Measurements from ENCODE around the gene DOCK10. TPM values are rescaled to one million over a fixed set of nuclear protein-coding genes. Genes with fewer than 3 reads are reported as not detected.

The DOCK10 gene
- total RNA-seq, 1 experiment from 2014 or later = 0.15 TPM

DNA sequence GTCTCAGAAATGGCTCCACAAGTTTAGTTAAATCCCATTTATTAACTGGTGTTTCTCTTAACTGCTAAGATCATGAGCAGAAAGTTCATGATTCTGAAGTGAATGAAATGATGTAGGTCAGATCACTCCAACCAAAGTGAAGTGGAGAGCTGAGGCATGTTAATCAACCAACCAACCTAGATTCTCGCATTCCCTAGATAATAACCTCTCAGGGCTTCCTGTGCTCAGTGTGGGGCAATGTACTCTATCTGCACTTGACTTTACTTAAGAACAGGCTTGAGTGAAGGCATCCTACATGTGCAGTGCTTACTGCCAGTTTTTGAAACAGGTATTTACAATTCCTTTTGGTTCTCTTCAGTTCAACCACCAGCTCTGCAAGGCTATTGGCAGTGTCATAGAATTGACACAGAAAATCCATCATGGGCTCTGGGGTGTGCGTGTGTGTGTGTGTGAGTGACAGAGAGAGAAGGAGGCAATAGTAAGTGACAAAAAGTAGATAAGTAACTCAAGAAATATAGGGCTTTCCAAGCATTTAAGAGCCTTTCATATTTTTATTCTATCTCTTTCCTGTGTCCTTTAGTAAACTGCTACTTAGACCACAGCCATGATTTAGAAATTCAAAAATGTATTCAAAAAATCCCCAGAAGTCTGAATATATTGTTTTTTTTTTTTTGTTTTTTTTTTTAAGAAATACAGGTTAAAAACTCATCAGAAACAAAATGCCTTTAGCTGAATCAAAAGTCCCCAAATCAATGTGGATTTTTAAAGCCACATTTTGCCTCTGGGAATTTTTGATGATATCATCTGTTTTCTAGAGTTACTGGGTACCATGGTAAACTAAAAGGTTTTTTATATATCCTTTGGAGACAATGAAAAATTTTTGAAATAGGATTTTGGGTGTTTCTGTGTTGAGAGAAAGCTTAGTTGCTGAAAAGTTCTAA lies 28.6 kb downstream of the DOCK10 start:
- H4K20me1 ChIP-seq (ENCODE audit: insufficient read depth, low read depth, low read length) = no peaks in the 10 kb centered on the region
- H3K9me2 ChIP-seq (replicated peaks; ENCODE audit: insufficient read depth, low read length) = no peaks in the 10 kb centered on the region
- no peak for DNase-seq
- no peak overlapping the region for H3K27ac ChIP-seq (ENCODE audit: low read length)
- H3K27me3 ChIP-seq (ENCODE audit: low read length) = no peaks in the 10 kb centered on the region
- no peak overlapping the region for H3K4me3 ChIP-seq (ENCODE audit: low read length)
- no peak overlapping the region for H3K9ac ChIP-seq (ENCODE audit: low read length)
- no peak overlapping the region for H3K4me2 ChIP-seq (ENCODE audit: low read depth, low read length, poor library complexity, severe bottlenecking)
- no peaks in the 10 kb centered on the region for H3K9me3 ChIP-seq (ENCODE audit: low read length)
- no peaks in the 10 kb centered on the region for H3K4me1 ChIP-seq (ENCODE audit: low read length)
- H2AFZ ChIP-seq (ENCODE audit: low read length) = no peak overlapping the region
- no peaks in the 10 kb centered on the region for H3K36me3 ChIP-seq (ENCODE audit: insufficient read depth, low read length)
- no peaks in the 10 kb centered on the region for H3K79me2 ChIP-seq (ENCODE audit: low read length)

DNA sequence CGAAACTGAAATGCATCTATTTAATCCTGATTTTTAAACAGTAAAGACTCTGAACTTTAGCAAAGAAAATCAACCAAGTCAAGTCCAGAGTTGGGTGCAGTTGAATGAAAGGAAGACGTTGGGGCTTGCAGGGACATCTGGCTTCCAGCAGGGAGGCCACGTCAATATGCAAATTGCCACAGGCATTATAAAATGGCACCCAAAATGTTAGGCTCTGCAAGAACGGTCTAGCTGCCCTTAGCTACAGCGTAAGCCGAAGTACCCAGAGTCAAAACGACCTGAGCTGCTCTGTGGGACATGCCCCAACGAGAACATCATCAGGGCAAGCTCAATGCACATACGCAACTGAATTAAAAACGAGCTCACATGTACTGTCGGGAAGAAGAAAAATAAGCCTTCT lies 30.7 kb downstream of the DOCK10 start:
- Histone ChIP-seq H3K27me3 (ENCODE audit: low read length) (no peaks in the 10 kb centered on the region), H3K4me3 (ENCODE audit: low read length) (no peak overlapping the region), H3K9me2 (replicated peaks; ENCODE audit: insufficient read depth, low read length) (no peaks in the 10 kb centered on the region), H4K20me1 (ENCODE audit: insufficient read depth, low read depth, low read length) (no peaks in the 10 kb centered on the region), H2AFZ (ENCODE audit: low read length) (no peak overlapping the region), H3K9me3 (ENCODE audit: low read length) (no peaks in the 10 kb centered on the region), H3K4me1 (ENCODE audit: low read length) (no peaks in the 10 kb centered on the region), H3K27ac (ENCODE audit: low read length) (no peak overlapping the region), H3K36me3 (ENCODE audit: insufficient read depth, low read length) (no peaks in the 10 kb centered on the region), H3K9ac (ENCODE audit: low read length) (no peak overlapping the region), H3K79me2 (ENCODE audit: low read length) (no peaks in the 10 kb centered on the region), H3K4me2 (ENCODE audit: low read depth, low read length, poor library complexity, severe bottlenecking) (no peak overlapping the region)
- DNase-seq = no peak

DNA sequence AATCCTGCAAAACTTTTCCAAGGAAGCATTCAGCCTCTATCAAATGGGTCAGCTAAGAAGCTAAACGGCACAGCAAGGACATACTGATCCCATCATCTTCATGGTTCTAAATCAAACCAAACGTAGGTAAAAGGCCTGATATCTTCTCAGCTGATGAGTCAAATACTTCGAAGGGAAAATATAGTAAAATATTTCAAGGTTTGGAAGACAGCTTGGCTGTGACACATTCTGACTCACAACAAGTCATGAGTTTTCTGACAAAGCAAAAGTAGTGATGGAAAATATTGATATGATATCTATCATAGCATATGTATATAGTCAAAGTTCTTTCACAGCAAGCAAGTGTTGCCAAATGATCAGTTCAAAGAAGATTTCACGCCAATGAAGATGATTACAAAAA lies 31.5 kb downstream of the DOCK10 start:
- H3K36me3 ChIP-seq (ENCODE audit: insufficient read depth, low read length) = no peaks in the 10 kb centered on the region
- no peaks in the 10 kb centered on the region for H3K9me2 ChIP-seq (replicated peaks; ENCODE audit: insufficient read depth, low read length)
- no peaks in the 10 kb centered on the region for H3K27me3 ChIP-seq (ENCODE audit: low read length)
- H3K4me2 ChIP-seq (ENCODE audit: low read depth, low read length, poor library complexity, severe bottlenecking) = no peak overlapping the region
- H4K20me1 ChIP-seq (ENCODE audit: insufficient read depth, low read depth, low read length) = no peaks in the 10 kb centered on the region
- no peak for DNase-seq
- no peak overlapping the region for H3K27ac ChIP-seq (ENCODE audit: low read length)
- H3K9ac ChIP-seq (ENCODE audit: low read length) = no peak overlapping the region
- no peaks in the 10 kb centered on the region for H3K79me2 ChIP-seq (ENCODE audit: low read length)
- no peak overlapping the region for H2AFZ ChIP-seq (ENCODE audit: low read length)
- H3K4me1 ChIP-seq (ENCODE audit: low read length) = no peaks in the 10 kb centered on the region
- H3K4me3 ChIP-seq (ENCODE audit: low read length) = no peak overlapping the region
- H3K9me3 ChIP-seq (ENCODE audit: low read length) = no peaks in the 10 kb centered on the region

DNA sequence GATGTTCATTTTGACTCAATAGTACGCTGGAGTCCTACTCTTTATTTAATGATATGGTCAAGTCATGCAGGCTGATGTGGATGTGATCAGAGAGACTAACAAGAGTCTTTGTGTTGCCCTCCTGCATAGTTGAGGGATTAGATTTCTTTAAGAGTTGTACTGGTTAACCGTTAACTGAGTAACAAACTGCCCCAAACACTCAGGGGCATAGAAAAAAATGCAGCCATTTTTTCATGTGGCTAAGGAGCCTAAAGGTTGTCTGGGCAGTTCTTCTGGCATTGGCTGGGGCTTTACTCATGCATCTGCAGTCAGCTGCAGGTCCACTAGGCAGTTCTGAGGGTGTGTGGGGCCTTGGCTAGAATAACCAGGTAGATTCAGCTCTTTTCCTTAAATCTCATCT lies 32.5 kb downstream of the DOCK10 start:
- no peak overlapping the region for H3K4me3 ChIP-seq (ENCODE audit: low read length)
- H3K9ac ChIP-seq (ENCODE audit: low read length) = no peak overlapping the region
- no peaks in the 10 kb centered on the region for H3K4me1 ChIP-seq (ENCODE audit: low read length)
- no peaks in the 10 kb centered on the region for H3K9me3 ChIP-seq (ENCODE audit: low read length)
- H3K9me2 ChIP-seq (replicated peaks; ENCODE audit: insufficient read depth, low read length) = no peaks in the 10 kb centered on the region
- no peak overlapping the region for H3K27ac ChIP-seq (ENCODE audit: low read length)
- no peak for DNase-seq
- H3K79me2 ChIP-seq (ENCODE audit: low read length) = no peaks in the 10 kb centered on the region
- no peaks in the 10 kb centered on the region for H3K36me3 ChIP-seq (ENCODE audit: insufficient read depth, low read length)
- no peak overlapping the region for H2AFZ ChIP-seq (ENCODE audit: low read length)
- H4K20me1 ChIP-seq (ENCODE audit: insufficient read depth, low read depth, low read length) = no peaks in the 10 kb centered on the region
- H3K27me3 ChIP-seq (ENCODE audit: low read length) = no peaks in the 10 kb centered on the region
- H3K4me2 ChIP-seq (ENCODE audit: low read depth, low read length, poor library complexity, severe bottlenecking) = no peak overlapping the region

DNA sequence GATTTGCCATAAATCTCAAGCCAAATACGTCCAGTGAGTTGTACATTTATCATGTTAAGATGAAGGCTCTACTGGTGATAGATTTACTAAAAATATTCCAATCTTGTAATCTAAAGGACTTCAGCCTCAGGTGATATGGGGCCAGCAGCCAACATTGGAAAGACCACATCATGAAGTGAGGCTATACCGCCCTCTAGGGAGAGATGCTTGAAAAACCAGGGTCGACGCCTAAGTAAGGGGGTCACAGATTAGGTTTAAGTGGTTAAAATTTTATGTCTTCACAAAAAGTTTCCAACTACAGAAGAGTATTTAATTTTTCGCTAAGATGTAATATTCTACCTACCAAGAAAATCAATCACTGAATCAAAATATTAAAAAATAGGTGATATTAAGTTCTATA lies 33.3 kb downstream of the DOCK10 start:
- H3K9ac ChIP-seq (ENCODE audit: low read length) = no peak overlapping the region
- H3K4me3 ChIP-seq (ENCODE audit: low read length) = no peak overlapping the region
- H4K20me1 ChIP-seq (ENCODE audit: insufficient read depth, low read depth, low read length) = no peaks in the 10 kb centered on the region
- no peaks in the 10 kb centered on the region for H3K9me2 ChIP-seq (replicated peaks; ENCODE audit: insufficient read depth, low read length)
- no peak overlapping the region for H2AFZ ChIP-seq (ENCODE audit: low read length)
- no peaks in the 10 kb centered on the region for H3K9me3 ChIP-seq (ENCODE audit: low read length)
- no peak overlapping the region for H3K27ac ChIP-seq (ENCODE audit: low read length)
- no peaks in the 10 kb centered on the region for H3K27me3 ChIP-seq (ENCODE audit: low read length)
- no peaks in the 10 kb centered on the region for H3K4me1 ChIP-seq (ENCODE audit: low read length)
- no peak overlapping the region for H3K4me2 ChIP-seq (ENCODE audit: low read depth, low read length, poor library complexity, severe bottlenecking)
- H3K36me3 ChIP-seq (ENCODE audit: insufficient read depth, low read length) = no peaks in the 10 kb centered on the region
- H3K79me2 ChIP-seq (ENCODE audit: low read length) = no peaks in the 10 kb centered on the region
- peak; percentile 66 for DNase-seq

DNA sequence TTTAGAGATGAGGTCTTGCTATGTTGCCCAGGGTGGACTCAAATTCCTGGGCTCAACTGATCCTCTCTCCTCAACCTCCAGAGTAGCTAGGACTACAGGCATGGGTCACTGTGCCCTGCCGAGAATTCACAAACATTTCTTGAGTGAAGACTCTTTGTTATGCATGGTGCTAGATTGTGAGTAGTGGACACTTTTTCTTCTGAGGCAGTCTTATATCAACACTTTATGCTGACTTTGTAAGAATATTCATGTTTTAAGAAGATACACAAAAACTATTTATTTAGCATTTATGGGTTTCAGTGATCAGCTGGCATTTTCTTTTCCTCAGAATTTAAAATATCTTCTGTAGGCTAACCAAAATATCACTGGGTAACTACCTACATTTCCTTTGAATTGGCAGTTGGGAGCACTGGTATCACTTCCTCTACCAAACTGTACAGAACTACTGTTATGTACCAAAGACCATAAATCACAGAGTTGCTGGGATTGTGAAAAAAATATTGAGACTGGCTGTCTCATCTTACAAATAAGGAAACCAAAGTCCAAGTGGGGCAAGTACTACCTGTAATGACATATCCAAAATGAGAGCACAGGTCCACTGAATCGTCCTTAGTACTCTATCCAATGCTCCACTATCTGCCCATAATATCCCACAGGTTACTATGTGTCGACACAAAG lies 34.0 kb downstream of the DOCK10 start:
- no peaks in the 10 kb centered on the region for H3K4me1 ChIP-seq (ENCODE audit: low read length)
- no peak overlapping the region for H3K27ac ChIP-seq (ENCODE audit: low read length)
- H2AFZ ChIP-seq (ENCODE audit: low read length) = no peak overlapping the region
- H3K36me3 ChIP-seq (ENCODE audit: insufficient read depth, low read length) = no peaks in the 10 kb centered on the region
- DNase-seq = no peak
- no peaks in the 10 kb centered on the region for H3K9me3 ChIP-seq (ENCODE audit: low read length)
- H3K9me2 ChIP-seq (replicated peaks; ENCODE audit: insufficient read depth, low read length) = no peaks in the 10 kb centered on the region
- no peaks in the 10 kb centered on the region for H4K20me1 ChIP-seq (ENCODE audit: insufficient read depth, low read depth, low read length)
- no peaks in the 10 kb centered on the region for H3K79me2 ChIP-seq (ENCODE audit: low read length)
- no peak overlapping the region for H3K9ac ChIP-seq (ENCODE audit: low read length)
- no peaks in the 10 kb centered on the region for H3K27me3 ChIP-seq (ENCODE audit: low read length)
- no peak overlapping the region for H3K4me2 ChIP-seq (ENCODE audit: low read depth, low read length, poor library complexity, severe bottlenecking)
- H3K4me3 ChIP-seq (ENCODE audit: low read length) = no peak overlapping the region

DNA sequence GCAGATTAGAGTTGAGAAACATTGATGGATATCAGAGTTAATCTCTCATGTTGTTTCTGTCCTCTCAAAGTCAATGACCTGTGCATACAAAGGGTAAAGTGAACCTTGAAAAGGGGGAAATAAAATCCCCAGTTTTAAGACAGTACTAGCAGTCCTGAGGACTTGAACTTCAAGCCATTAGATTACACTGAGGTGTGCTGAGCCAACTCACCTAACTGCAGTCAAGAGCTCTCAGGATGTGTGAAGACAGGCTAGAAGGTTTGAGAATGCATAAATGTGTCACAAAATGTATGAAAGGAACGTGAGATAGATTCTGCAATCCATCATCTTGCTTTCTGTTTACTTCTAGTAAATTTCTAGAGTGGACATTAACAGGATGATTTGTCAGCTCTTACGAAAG lies 35.5 kb downstream of the DOCK10 start:
- no peaks in the 10 kb centered on the region for H3K9me3 ChIP-seq (ENCODE audit: low read length)
- H2AFZ ChIP-seq (ENCODE audit: low read length) = no peak overlapping the region
- H3K27ac ChIP-seq (ENCODE audit: low read length) = no peak overlapping the region
- no peaks in the 10 kb centered on the region for H3K9me2 ChIP-seq (replicated peaks; ENCODE audit: insufficient read depth, low read length)
- no peak for DNase-seq
- H3K4me1 ChIP-seq (ENCODE audit: low read length) = no peaks in the 10 kb centered on the region
- no peaks in the 10 kb centered on the region for H3K27me3 ChIP-seq (ENCODE audit: low read length)
- no peaks in the 10 kb centered on the region for H3K36me3 ChIP-seq (ENCODE audit: insufficient read depth, low read length)
- no peak overlapping the region for H3K4me3 ChIP-seq (ENCODE audit: low read length)
- no peak overlapping the region for H3K9ac ChIP-seq (ENCODE audit: low read length)
- H4K20me1 ChIP-seq (ENCODE audit: insufficient read depth, low read depth, low read length) = no peaks in the 10 kb centered on the region
- H3K79me2 ChIP-seq (ENCODE audit: low read length) = no peaks in the 10 kb centered on the region
- H3K4me2 ChIP-seq (ENCODE audit: low read depth, low read length, poor library complexity, severe bottlenecking) = no peak overlapping the region

DNA sequence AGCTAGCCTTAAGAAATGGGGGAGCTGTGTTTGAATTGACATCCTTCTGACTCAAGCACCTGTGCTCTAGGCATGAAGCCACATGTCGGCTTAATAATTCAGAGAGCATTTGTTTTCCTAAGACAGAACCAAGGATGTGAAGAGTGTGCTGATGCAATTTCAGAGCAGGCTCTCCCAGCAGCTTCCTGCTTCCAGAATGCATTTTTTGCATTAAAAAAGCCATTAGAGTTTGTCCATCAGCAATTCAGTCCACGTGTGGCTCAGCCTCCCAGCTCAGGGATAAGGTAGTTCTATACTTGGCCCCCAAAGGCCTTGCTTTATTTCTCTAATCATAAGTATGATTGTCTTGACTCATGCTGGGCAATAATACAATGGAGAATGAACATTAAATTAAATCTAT lies 37.7 kb downstream of the DOCK10 start:
- DNase-seq = no peak
- Histone ChIP-seq H3K27ac (ENCODE audit: low read length) (no peak overlapping the region), H3K4me3 (ENCODE audit: low read length) (no peak overlapping the region), H3K9ac (ENCODE audit: low read length) (no peak overlapping the region), H2AFZ (ENCODE audit: low read length) (no peak overlapping the region), H3K9me2 (replicated peaks; ENCODE audit: insufficient read depth, low read length) (no peaks in the 10 kb centered on the region), H3K27me3 (ENCODE audit: low read length) (no peaks in the 10 kb centered on the region), H3K36me3 (ENCODE audit: insufficient read depth, low read length) (no peaks in the 10 kb centered on the region), H3K9me3 (ENCODE audit: low read length) (no peaks in the 10 kb centered on the region), H3K4me1 (ENCODE audit: low read length) (no peaks in the 10 kb centered on the region), H3K79me2 (ENCODE audit: low read length) (no peaks in the 10 kb centered on the region), H3K4me2 (ENCODE audit: low read depth, low read length, poor library complexity, severe bottlenecking) (no peak overlapping the region), H4K20me1 (ENCODE audit: insufficient read depth, low read depth, low read length) (no peaks in the 10 kb centered on the region)

Data from Karpas-422 (cell line).